ENCODE results near the gene TTC34.

DNA sequence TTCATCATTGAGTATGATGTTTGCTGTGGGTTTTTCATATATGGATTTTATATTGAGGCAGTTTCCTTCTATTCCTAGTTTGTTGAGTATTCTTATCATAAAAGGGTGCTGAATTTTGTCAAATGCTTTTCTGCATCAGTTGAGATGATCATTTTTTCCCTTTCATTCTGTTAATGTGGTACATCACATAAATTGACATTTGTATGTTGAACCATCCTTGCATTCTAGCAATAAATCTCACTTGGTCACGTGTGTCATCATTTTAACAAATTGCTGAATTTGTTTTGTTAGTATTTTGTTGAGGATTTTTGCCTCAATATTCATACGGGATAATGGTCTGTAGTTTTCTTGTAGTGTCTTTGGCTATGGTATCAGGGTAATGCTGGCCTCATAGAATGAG lies 19.9 kb downstream of the TTC34 start:
- TF ChIP-seq, protein P1, sequence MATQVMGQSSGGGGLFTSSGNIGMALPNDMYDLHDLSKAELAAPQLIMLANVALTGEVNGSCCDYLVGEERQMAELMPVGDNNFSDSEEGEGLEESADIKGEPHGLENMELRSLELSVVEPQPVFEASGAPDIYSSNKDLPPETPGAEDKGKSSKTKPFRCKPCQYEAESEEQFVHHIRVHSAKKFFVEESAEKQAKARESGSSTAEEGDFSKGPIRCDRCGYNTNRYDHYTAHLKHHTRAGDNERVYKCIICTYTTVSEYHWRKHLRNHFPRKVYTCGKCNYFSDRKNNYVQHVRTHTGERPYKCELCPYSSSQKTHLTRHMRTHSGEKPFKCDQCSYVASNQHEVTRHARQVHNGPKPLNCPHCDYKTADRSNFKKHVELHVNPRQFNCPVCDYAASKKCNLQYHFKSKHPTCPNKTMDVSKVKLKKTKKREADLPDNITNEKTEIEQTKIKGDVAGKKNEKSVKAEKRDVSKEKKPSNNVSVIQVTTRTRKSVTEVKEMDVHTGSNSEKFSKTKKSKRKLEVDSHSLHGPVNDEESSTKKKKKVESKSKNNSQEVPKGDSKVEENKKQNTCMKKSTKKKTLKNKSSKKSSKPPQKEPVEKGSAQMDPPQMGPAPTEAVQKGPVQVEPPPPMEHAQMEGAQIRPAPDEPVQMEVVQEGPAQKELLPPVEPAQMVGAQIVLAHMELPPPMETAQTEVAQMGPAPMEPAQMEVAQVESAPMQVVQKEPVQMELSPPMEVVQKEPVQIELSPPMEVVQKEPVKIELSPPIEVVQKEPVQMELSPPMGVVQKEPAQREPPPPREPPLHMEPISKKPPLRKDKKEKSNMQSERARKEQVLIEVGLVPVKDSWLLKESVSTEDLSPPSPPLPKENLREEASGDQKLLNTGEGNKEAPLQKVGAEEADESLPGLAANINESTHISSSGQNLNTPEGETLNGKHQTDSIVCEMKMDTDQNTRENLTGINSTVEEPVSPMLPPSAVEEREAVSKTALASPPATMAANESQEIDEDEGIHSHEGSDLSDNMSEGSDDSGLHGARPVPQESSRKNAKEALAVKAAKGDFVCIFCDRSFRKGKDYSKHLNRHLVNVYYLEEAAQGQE (IDR thresholded peaks at IDR 0.05; ENCODE audit: unreplicated experiment) = no peak
- TF ChIP-seq, protein P2, sequence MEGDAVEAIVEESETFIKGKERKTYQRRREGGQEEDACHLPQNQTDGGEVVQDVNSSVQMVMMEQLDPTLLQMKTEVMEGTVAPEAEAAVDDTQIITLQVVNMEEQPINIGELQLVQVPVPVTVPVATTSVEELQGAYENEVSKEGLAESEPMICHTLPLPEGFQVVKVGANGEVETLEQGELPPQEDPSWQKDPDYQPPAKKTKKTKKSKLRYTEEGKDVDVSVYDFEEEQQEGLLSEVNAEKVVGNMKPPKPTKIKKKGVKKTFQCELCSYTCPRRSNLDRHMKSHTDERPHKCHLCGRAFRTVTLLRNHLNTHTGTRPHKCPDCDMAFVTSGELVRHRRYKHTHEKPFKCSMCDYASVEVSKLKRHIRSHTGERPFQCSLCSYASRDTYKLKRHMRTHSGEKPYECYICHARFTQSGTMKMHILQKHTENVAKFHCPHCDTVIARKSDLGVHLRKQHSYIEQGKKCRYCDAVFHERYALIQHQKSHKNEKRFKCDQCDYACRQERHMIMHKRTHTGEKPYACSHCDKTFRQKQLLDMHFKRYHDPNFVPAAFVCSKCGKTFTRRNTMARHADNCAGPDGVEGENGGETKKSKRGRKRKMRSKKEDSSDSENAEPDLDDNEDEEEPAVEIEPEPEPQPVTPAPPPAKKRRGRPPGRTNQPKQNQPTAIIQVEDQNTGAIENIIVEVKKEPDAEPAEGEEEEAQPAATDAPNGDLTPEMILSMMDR (conservative IDR thresholded peaks at IDR 0.05; ENCODE audit: low read depth in 2 of 2) = no peak
- TF ChIP-seq EZH2 (IDR thresholded peaks at IDR 0.05; ENCODE audit: low read depth, unreplicated experiment) = no peak
